ENCODE results near the gene DDX56. TPM values are rescaled to one million over a fixed set of nuclear protein-coding genes. Genes with fewer than 3 reads are reported as not detected.
A peak's percentile ranks its signal among the peaks of the same experiment; 100 is the strongest.

Gene DDX56
- total and polyA plus RNA-seq, 2 of the 13 experiments (the other 11 are each of a cell fraction or from before 2014, with no cell fraction given): 82.6 to 120 TPM

DNA sequence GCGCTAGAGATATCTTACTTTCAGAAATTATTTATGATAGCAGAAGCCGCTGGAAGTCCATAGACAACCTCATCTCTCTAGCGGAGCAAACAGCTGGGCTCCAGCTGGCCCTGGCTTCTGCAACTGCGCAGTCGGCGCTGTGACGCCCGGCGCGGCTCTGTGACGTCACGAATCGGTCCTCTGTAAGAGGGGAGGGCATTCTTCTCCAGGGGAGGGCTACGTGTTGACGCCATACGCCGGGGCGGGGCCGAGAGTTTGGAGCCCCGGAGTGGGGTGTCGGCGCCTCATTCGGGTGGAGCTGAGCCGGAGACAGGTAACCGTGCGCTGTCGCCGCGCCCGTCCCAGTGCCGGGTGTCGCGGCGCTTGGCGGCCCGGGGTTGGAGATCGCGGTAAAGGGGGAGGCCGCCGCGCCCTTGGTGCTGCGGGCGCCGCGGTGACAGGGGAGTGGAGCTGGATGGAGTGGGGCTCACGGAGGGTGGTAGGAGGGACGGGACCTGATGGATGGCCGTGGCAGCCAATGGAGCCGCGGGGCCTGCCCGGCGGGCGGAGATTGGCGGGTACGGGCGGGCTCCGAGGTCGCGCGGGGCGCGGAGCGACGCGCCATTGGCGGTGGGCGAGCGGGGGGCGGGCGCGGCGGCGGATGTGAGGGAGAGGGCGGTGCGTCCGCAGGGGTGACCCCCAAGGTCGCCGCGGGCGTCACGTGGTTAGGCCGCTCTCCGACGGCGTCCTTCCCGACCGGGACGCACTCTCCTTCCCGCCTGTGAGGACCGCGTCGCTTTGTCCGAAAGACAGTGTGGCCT, 32.8 kb upstream of the DDX56 start, which contains the start of gene OGDH (continued):
- peak; percentile 88; the same call in 1 of the 2 replicates for TF ChIP-seq ZSCAN21 (CRISPR knock-in tag; IDR thresholded peaks at IDR 0.05; ENCODE audit: borderline replicate concordance)
- peak; percentile 90 for TF ChIP-seq AGO2 (optimal IDR thresholded peaks at IDR 0.05; ENCODE audit: low read depth, low read length)
- TF ChIP-seq, protein P1, sequence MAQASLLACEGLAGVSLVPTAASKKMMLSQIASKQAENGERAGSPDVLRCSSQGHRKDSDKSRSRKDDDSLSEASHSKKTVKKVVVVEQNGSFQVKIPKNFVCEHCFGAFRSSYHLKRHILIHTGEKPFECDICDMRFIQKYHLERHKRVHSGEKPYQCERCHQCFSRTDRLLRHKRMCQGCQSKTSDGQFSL (CRISPR knock-in tag; IDR thresholded peaks at IDR 0.05): 0 out of 2 replicates have a peak, but pooled peaks have one; percentile 20
- TF ChIP-seq, protein P2, sequence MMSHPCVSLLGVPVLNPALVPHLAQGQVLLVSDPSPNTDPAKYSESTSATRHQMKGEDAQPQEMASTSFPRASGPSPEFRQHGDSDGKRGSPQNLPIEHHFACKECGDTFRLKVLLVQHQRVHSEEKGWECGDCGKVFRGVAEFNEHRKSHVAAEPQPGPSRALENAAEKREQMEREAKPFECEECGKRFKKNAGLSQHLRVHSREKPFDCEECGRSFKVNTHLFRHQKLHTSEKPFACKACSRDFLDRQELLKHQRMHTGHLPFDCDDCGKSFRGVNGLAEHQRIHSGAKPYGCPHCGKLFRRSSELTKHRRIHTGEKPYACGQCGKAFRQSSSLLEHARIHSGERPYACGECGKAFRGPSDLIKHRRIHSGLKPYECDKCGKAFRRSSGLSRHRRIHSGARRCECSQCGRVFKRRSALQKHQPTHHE (CRISPR knock-in tag; IDR thresholded peaks at IDR 0.05; ENCODE audit: borderline replicate concordance): peak; percentile 61; the same call in 1 of the 2 replicates
- no peak for TF ChIP-seq ZNF484 (CRISPR knock-in tag; IDR thresholded peaks at IDR 0.05; ENCODE audit: borderline replicate concordance, low read depth)
- TF ChIP-seq RXRA (CRISPR knock-in tag; IDR thresholded peaks at IDR 0.05): peak; percentile 60
- no peak for TF ChIP-seq ZNF720 (CRISPR knock-in tag; IDR thresholded peaks at IDR 0.05)
- TF ChIP-seq ZBTB42 (CRISPR knock-in tag; IDR thresholded peaks at IDR 0.05): no peak; the same call in 1 of the 2 replicates
- TF ChIP-seq ZNF816 (CRISPR knock-in tag; IDR thresholded peaks at IDR 0.05; ENCODE audit: borderline replicate concordance): 0 out of 2 replicates have a peak, but pooled peaks have one; percentile 64
- peak; percentile 72 for TF ChIP-seq ZNF329 (CRISPR knock-in tag; IDR thresholded peaks at IDR 0.05; ENCODE audit: low read depth)
- peak; percentile 39; the same call in 1 of the 2 replicates for TF ChIP-seq ZFP90 (CRISPR knock-in tag; IDR thresholded peaks at IDR 0.05; ENCODE audit: borderline replicate concordance)
- TF ChIP-seq, protein P3, sequence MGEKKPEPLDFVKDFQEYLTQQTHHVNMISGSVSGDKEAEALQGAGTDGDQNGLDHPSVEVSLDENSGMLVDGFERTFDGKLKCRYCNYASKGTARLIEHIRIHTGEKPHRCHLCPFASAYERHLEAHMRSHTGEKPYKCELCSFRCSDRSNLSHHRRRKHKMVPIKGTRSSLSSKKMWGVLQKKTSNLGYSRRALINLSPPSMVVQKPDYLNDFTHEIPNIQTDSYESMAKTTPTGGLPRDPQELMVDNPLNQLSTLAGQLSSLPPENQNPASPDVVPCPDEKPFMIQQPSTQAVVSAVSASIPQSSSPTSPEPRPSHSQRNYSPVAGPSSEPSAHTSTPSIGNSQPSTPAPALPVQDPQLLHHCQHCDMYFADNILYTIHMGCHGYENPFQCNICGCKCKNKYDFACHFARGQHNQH (CRISPR knock-in tag; IDR thresholded peaks at IDR 0.05): peak; percentile 65
- TF ChIP-seq ZNF629 (CRISPR knock-in tag; conservative IDR thresholded peaks at IDR 0.05): no peak
- TF ChIP-seq CREM (IDR thresholded peaks at IDR 0.05): peak; percentile 99
- peak; percentile 82 for TF ChIP-seq CREM (CRISPR knock-in tag; IDR thresholded peaks at IDR 0.05)
- peak; percentile 78 for TF ChIP-seq HDAC2 (CRISPR knock-in tag; IDR thresholded peaks at IDR 0.05)
- TF ChIP-seq MBD4 (IDR thresholded peaks at IDR 0.05; ENCODE audit: borderline replicate concordance, low read length): no peak
- peak; percentile 42; the same call in 1 of the 2 replicates for TF ChIP-seq ZNF224 (CRISPR knock-in tag; IDR thresholded peaks at IDR 0.05)
- TF ChIP-seq SETDB1 (CRISPR knock-in tag; IDR thresholded peaks at IDR 0.05; ENCODE audit: borderline replicate concordance): no peak
- peak; percentile 58; the same call in 1 of the 2 replicates for TF ChIP-seq HOXA5 (CRISPR knock-in tag; IDR thresholded peaks at IDR 0.05)
- peak; percentile 37; the same call in 1 of the 2 replicates for TF ChIP-seq ZNF44 (CRISPR knock-in tag; IDR thresholded peaks at IDR 0.05)
- peak; percentile 62 for TF ChIP-seq IRF2 (CRISPR knock-in tag; IDR thresholded peaks at IDR 0.05)
- TF ChIP-seq ZNF34 (CRISPR knock-in tag; IDR thresholded peaks at IDR 0.05; ENCODE audit: borderline replicate concordance): no peak
- TF ChIP-seq HNF4A (CRISPR knock-in tag; IDR thresholded peaks at IDR 0.05): 0 out of 2 replicates have a peak, but pooled peaks have one; percentile 34
- TF ChIP-seq ZBTB3 (CRISPR knock-in tag; IDR thresholded peaks at IDR 0.05; ENCODE audit: borderline replicate concordance, low read depth): no peak

Measured in HepG2 (cell line).